CD8-positive, alpha-beta memory T cell (primary cell): ENCODE results near the gene GLI2. TPM values are rescaled to one million over a fixed set of nuclear protein-coding genes. Genes with fewer than 3 reads are reported as not detected.

ENCODE experiments used
- CTCF ChIA-PET: fragments of 350-600 bp; sonication (Branson Sonifier 250); formaldehyde crosslinking; loops from one replicate; lab custom pipeline; 2021; ENCODE audit warnings: antibody characterized with exemption; lab: Charles Lee
- POLR2A ChIA-PET: fragments of 350-600 bp; sonication (Branson Sonifier 250); formaldehyde crosslinking; loops from one replicate; lab custom pipeline; 2021; ENCODE audit warnings: antibody characterized with exemption; lab: Charles Lee
- DNase-seq, 5 donors: peaks; one replicate each; pipeline versions ENCODE4 v3.0.0 to v3.0.0-alpha.2; 2020 to 2022; ENCODE audit warnings: mixed read lengths in 1 of 5
- H3K27ac ChIP-seq: one replicate; pipeline ENCODE4 v1.7.0; 2013; ENCODE audit warnings: low read depth, mild to moderate bottlenecking, low read length, moderate library complexity
- H3K27me3 ChIP-seq: 2 replicates; pipeline ENCODE4 v1.7.0; 2013; ENCODE audit warnings: low read length, mild to moderate bottlenecking; ENCODE audit not compliant: insufficient read depth, poor library complexity, severe bottlenecking
- H3K36me3 ChIP-seq: 2 replicates; pipeline ENCODE4 v1.7.0; 2013; ENCODE audit warnings: mild to moderate bottlenecking, low read length, moderate library complexity; ENCODE audit not compliant: insufficient read depth
- H3K4me1 ChIP-seq: 2 replicates; pipeline ENCODE4 v1.7.0; 2013; ENCODE audit warnings: mild to moderate bottlenecking, low read length, moderate library complexity; ENCODE audit not compliant: insufficient read depth
- H3K4me3 ChIP-seq: 2 replicates; pipeline ENCODE4 v1.7.0; 2013; ENCODE audit warnings: mild to moderate bottlenecking, low read length
- H3K9me3 ChIP-seq: 2 replicates; pipeline ENCODE4 v1.7.0; 2013; ENCODE audit warnings: mild to moderate bottlenecking, low read length
- H3K27ac Mint-ChIP-seq, 8 donors: one replicate each; pipeline ENCODE4 v1.8.0; 2020 to 2021; ENCODE audit warnings: mixed read lengths in 8 of 8, mild to moderate bottlenecking in 6 of 8, inconsistent platforms in 3 of 8, moderate library complexity in 3 of 8
- H3K27me3 Mint-ChIP-seq, 2 donors: one replicate each; pipeline ENCODE4 v1.8.0; 2020 to 2021; ENCODE audit warnings: mixed read lengths in 2 of 2, mild to moderate bottlenecking in 1 of 2, moderate library complexity in 1 of 2
- H3K36me3 Mint-ChIP-seq, 3 donors: one replicate each; pipeline ENCODE4 v1.8.0; 2020 to 2021; ENCODE audit warnings: mixed read lengths in 3 of 3, inconsistent platforms in 1 of 3, mild to moderate bottlenecking in 1 of 3
- H3K4me1 Mint-ChIP-seq, 3 donors: one replicate each; pipeline ENCODE4 v1.8.0; 2020 to 2021; ENCODE audit warnings: mixed read lengths in 3 of 3, inconsistent platforms in 1 of 3, mild to moderate bottlenecking in 1 of 3
- H3K4me3 Mint-ChIP-seq, 7 donors: one replicate each; pipeline ENCODE4 v1.8.0; 2020 to 2021; ENCODE audit warnings: mixed read lengths in 7 of 7, mild to moderate bottlenecking in 6 of 7, moderate library complexity in 4 of 7, inconsistent platforms in 2 of 7
- H3K9me3 Mint-ChIP-seq, 5 donors: one replicate each; pipeline ENCODE4 v1.8.0; 2020 to 2022; ENCODE audit warnings: mixed read lengths in 5 of 5, mild to moderate bottlenecking in 3 of 5, moderate library complexity in 2 of 5, inconsistent platforms in 1 of 5
- polyA plus RNA-seq: library from polyadenylated mRNA; unstranded; fragments of 300-500 nt; fragmentation: Illumina TruSeq; gene quantifications from one replicate; pipeline ENCODE4 v1.2.3, GENCODE V29; 2021
- total RNA-seq, 2 experiments: library from RNA; stranded (reverse); gene quantifications; one replicate each; pipeline ENCODE4 v1.2.3, GENCODE V29; 2021

Gene GLI2
- not detected for total RNA-seq
- polyA plus RNA-seq, result not detected

GRCh38 chr2:120735746-120736170 is at the start of gene GLI2:
GLI2 (plus strand) TSS chr2:120735868; CDS start chr2:120797321, 61,453 bp downstream.
- H3K4me1 Mint-ChIP-seq, result peaks cover 0 to 4% (median 0%) of the 10 kb centered on the region in 3 donors
- no peak for DNase-seq
- no peak within 1 kb of the TSS for H3K27ac ChIP-seq
- no peak within 1 kb of the TSS for H3K4me3 Mint-ChIP-seq
- ChIA-PET POLR2A (no interaction called here), CTCF (no interaction called here)
- H3K36me3 ChIP-seq, result no peaks in the 10 kb centered on the region
- H3K9me3 Mint-ChIP-seq, result no peaks in the 10 kb centered on the region
- H3K9me3 ChIP-seq, result no peaks in the 10 kb centered on the region
- H3K27ac Mint-ChIP-seq, result no peak within 1 kb of the TSS
- peaks cover 45 to 66% of the 10 kb centered on the region in 2 donors for H3K27me3 Mint-ChIP-seq
- no peaks in the 10 kb centered on the region for H3K36me3 Mint-ChIP-seq
- peaks cover 6% of the 10 kb centered on the region for H3K27me3 ChIP-seq
- H3K4me1 ChIP-seq, result no peaks in the 10 kb centered on the region
- H3K4me3 ChIP-seq, result no peak within 1 kb of the TSS

- peak in 1 of 5 donors; percentile 23 for DNase-seq
- Mint-ChIP-seq H3K4me3 (no peak overlapping the region), H3K27ac (peak overlapping the region in 1 of 8 donors; percentile 5), H3K36me3 (no peaks in the 10 kb centered on the region), H3K4me1 (no peaks in the 10 kb centered on the region), H3K9me3 (peaks cover 0 to 3% (median 0%) of the 10 kb centered on the region in 5 donors), H3K27me3 (peaks cover 17 to 24% of the 10 kb centered on the region in 2 donors)
- ChIA-PET POLR2A (no interaction called here), CTCF (interaction anchor here (0.7 kb wide), 1 partner anchor 1715 kb away, joined by 3 read pairs; no protein-coding TSS in a partner anchor)
- Histone ChIP-seq H3K36me3 (no peaks in the 10 kb centered on the region), H3K9me3 (no peaks in the 10 kb centered on the region), H3K4me3 (no peak overlapping the region), H3K27me3 (no peaks in the 10 kb centered on the region), H3K27ac (no peak overlapping the region), H3K4me1 (no peaks in the 10 kb centered on the region)
Observed at GRCh38 chr2:120685974-120686297, 49.7 kb upstream of the GLI2 start.

- Mint-ChIP-seq H3K27me3 (peaks cover 19 to 25% of the 10 kb centered on the region in 2 donors), H3K36me3 (no peaks in the 10 kb centered on the region), H3K4me3 (no peak overlapping the region), H3K27ac (peak overlapping the region in 1 of 8 donors; percentile 22), H3K4me1 (no peaks in the 10 kb centered on the region), H3K9me3 (peaks cover 0 to 3% (median 0%) of the 10 kb centered on the region in 5 donors)
- Histone ChIP-seq H3K36me3 (no peaks in the 10 kb centered on the region), H3K4me3 (no peak overlapping the region), H3K27me3 (no peaks in the 10 kb centered on the region), H3K9me3 (no peaks in the 10 kb centered on the region), H3K4me1 (no peaks in the 10 kb centered on the region), H3K27ac (no peak overlapping the region)
- peak in 1 of 5 donors; percentile 40 for DNase-seq
- CTCF ChIA-PET, result interaction anchor here (0.7 kb wide), 1 partner anchor 1715 kb away, joined by 3 read pairs; no protein-coding TSS in a partner anchor
- POLR2A ChIA-PET, result no interaction called here
Observed at GRCh38 chr2:120686511-120687168, 49.0 kb upstream of the GLI2 start.

GRCh38 chr2:120687210-120687609 is 48.5 kb upstream of the GLI2 start:
- Mint-ChIP-seq H3K27me3 (peaks cover 19 to 28% of the 10 kb centered on the region in 2 donors), H3K36me3 (no peaks in the 10 kb centered on the region), H3K9me3 (peaks cover 0 to 3% (median 0%) of the 10 kb centered on the region in 5 donors), H3K4me1 (no peaks in the 10 kb centered on the region), H3K27ac (no peak overlapping the region), H3K4me3 (no peak overlapping the region)
- Histone ChIP-seq H3K4me1 (no peaks in the 10 kb centered on the region), H3K27ac (no peak overlapping the region), H3K9me3 (no peaks in the 10 kb centered on the region), H3K27me3 (no peaks in the 10 kb centered on the region), H3K4me3 (no peak overlapping the region), H3K36me3 (no peaks in the 10 kb centered on the region)
- ChIA-PET CTCF (no interaction called here), POLR2A (no interaction called here)
- DNase-seq, result no peak

GRCh38 chr2:120690521-120690920 is 45.1 kb upstream of the GLI2 start:
- Mint-ChIP-seq H3K36me3 (no peaks in the 10 kb centered on the region), H3K9me3 (peaks cover 0 to 3% (median 0%) of the 10 kb centered on the region in 5 donors), H3K27me3 (peaks cover 25 to 27% of the 10 kb centered on the region in 2 donors), H3K4me1 (peaks cover 0 to 2% (median 2%) of the 10 kb centered on the region in 3 donors), H3K4me3 (no peak overlapping the region), H3K27ac (no peak overlapping the region)
- H3K4me3 ChIP-seq, result no peak overlapping the region
- ChIA-PET CTCF (interaction anchor here (1.6 kb wide), 1 partner anchor 10 kb away, joined by 7 read pairs; no protein-coding TSS in a partner anchor), POLR2A (no interaction called here)
- H3K36me3 ChIP-seq, result no peaks in the 10 kb centered on the region
- DNase-seq, result peak in 1 of 5 donors; percentile 22
- no peaks in the 10 kb centered on the region for H3K9me3 ChIP-seq
- H3K4me1 ChIP-seq, result no peaks in the 10 kb centered on the region
- no peaks in the 10 kb centered on the region for H3K27me3 ChIP-seq
- no peak overlapping the region for H3K27ac ChIP-seq

- peak in 1 of 5 donors; percentile 25 for DNase-seq
- H3K27ac Mint-ChIP-seq, result no peak overlapping the region
- POLR2A ChIA-PET, result no interaction called here
- CTCF ChIA-PET, result interaction anchor here (1.4 kb wide), 1 partner anchor 9 kb away, joined by 5 read pairs; no protein-coding TSS in a partner anchor
- Histone ChIP-seq H3K9me3 (no peaks in the 10 kb centered on the region), H3K27me3 (peaks cover 4% of the 10 kb centered on the region), H3K4me1 (no peaks in the 10 kb centered on the region), H3K36me3 (no peaks in the 10 kb centered on the region), H3K4me3 (no peak overlapping the region), H3K27ac (no peak overlapping the region)
- H3K9me3 Mint-ChIP-seq, result peaks cover 0 to 3% (median 0%) of the 10 kb centered on the region in 5 donors
- no peak overlapping the region for H3K4me3 Mint-ChIP-seq
- no peaks in the 10 kb centered on the region for H3K36me3 Mint-ChIP-seq
- peaks cover 0 to 6% (median 5%) of the 10 kb centered on the region in 3 donors for H3K4me1 Mint-ChIP-seq
- H3K27me3 Mint-ChIP-seq, result peaks cover 27 to 28% of the 10 kb centered on the region in 2 donors
Observed at GRCh38 chr2:120691410-120691809, 44.3 kb upstream of the GLI2 start.

GRCh38 chr2:120692691-120693090 is 43.0 kb upstream of the GLI2 start:
- no peak overlapping the region for H3K4me3 ChIP-seq
- H3K27ac Mint-ChIP-seq, result no peak overlapping the region
- no peak overlapping the region for H3K27ac ChIP-seq
- peaks cover 0 to 6% (median 5%) of the 10 kb centered on the region in 3 donors for H3K4me1 Mint-ChIP-seq
- H3K9me3 Mint-ChIP-seq, result peaks cover 0 to 1% (median 0%) of the 10 kb centered on the region in 5 donors
- ChIA-PET POLR2A (no interaction called here), CTCF (interaction anchor here (1.4 kb wide), 1 partner anchor 10 kb away, joined by 5 read pairs; no protein-coding TSS in a partner anchor)
- no peaks in the 10 kb centered on the region for H3K9me3 ChIP-seq
- H3K4me3 Mint-ChIP-seq, result no peak overlapping the region
- no peak for DNase-seq
- peaks cover 4% of the 10 kb centered on the region for H3K27me3 ChIP-seq
- no peaks in the 10 kb centered on the region for H3K4me1 ChIP-seq
- no peaks in the 10 kb centered on the region for H3K36me3 Mint-ChIP-seq
- H3K27me3 Mint-ChIP-seq, result peaks cover 27 to 29% of the 10 kb centered on the region in 2 donors
- H3K36me3 ChIP-seq, result no peaks in the 10 kb centered on the region

- no peak overlapping the region for H3K27ac Mint-ChIP-seq
- peaks cover 27 to 29% of the 10 kb centered on the region in 2 donors for H3K27me3 Mint-ChIP-seq
- H3K9me3 Mint-ChIP-seq, result peaks cover 0 to 1% (median 0%) of the 10 kb centered on the region in 5 donors
- no peaks in the 10 kb centered on the region for H3K36me3 Mint-ChIP-seq
- Histone ChIP-seq H3K36me3 (no peaks in the 10 kb centered on the region), H3K27me3 (peaks cover 4% of the 10 kb centered on the region), H3K4me3 (no peak overlapping the region), H3K9me3 (no peaks in the 10 kb centered on the region), H3K27ac (no peak overlapping the region), H3K4me1 (no peaks in the 10 kb centered on the region)
- POLR2A ChIA-PET, result no interaction called here
- H3K4me3 Mint-ChIP-seq, result no peak overlapping the region
- CTCF ChIA-PET, result no interaction called here
- no peak for DNase-seq
- peaks cover 0 to 6% (median 5%) of the 10 kb centered on the region in 3 donors for H3K4me1 Mint-ChIP-seq
Observed at GRCh38 chr2:120693121-120693520, 42.5 kb upstream of the GLI2 start.
